Stimulated activated memory B cell treated with anti-CD40 and anti-IgM and Interleukin-4, amounts not matched to agents 10 μg/mL and 1 μg/mL and 100 μg/mL, for 72 hours (primary cell): Measurements from ENCODE around the gene PKIB.
"Not testable (repeated sequence)": the region's sequence is repeated elsewhere in the genome, so short reads cannot be mapped to it uniquely, and the experiment has no call there.

ENCODE experiments used
- ATAC-seq: fragments of 150-1000 bp; cut with Tn5 transposase; 2 replicates; pipeline ENCODE4 v1.10.0; 2021
- H3K27ac Mint-ChIP-seq: one replicate; pipeline ENCODE4 v1.8.0; 2022; ENCODE audit warnings: mild to moderate bottlenecking, mixed read lengths
- H3K27me3 Mint-ChIP-seq: one replicate; pipeline ENCODE4 v1.8.0; 2022; ENCODE audit warnings: mixed read lengths
- H3K36me3 Mint-ChIP-seq: one replicate; pipeline ENCODE4 v1.8.0; 2022; ENCODE audit warnings: mixed read lengths
- H3K4me1 Mint-ChIP-seq: one replicate; pipeline ENCODE4 v1.8.0; 2022; ENCODE audit warnings: mixed read lengths
- H3K4me3 Mint-ChIP-seq: one replicate; pipeline ENCODE4 v1.8.0; 2022; ENCODE audit warnings: mild to moderate bottlenecking, moderate library complexity, mixed read lengths
- H3K9me3 Mint-ChIP-seq: one replicate; pipeline ENCODE4 v1.8.0; 2022; ENCODE audit warnings: mixed read lengths

The PKIB gene

GRCh38 chr6:122727244-122727643 is 117.0 kb downstream of the PKIB start:
- Mint-ChIP-seq H3K4me1 (no peaks in the 10 kb centered on the region), H3K4me3 (no peak overlapping the region), H3K27ac (no peak overlapping the region), H3K9me3 (no peaks in the 10 kb centered on the region), H3K27me3 (no peaks in the 10 kb centered on the region), H3K36me3 (no peaks in the 10 kb centered on the region)
- no peak for ATAC-seq

- Mint-ChIP-seq H3K27me3 (peaks cover 15% of the 10 kb centered on the region), H3K27ac (no peak overlapping the region), H3K4me1 (no peaks in the 10 kb centered on the region), H3K4me3 (no peak overlapping the region), H3K9me3 (no peaks in the 10 kb centered on the region), H3K36me3 (no peaks in the 10 kb centered on the region)
- no peak for ATAC-seq
These were observed 120.1 kb downstream of the PKIB start for GRCh38 chr6:122730334-122730733.

DNA sequence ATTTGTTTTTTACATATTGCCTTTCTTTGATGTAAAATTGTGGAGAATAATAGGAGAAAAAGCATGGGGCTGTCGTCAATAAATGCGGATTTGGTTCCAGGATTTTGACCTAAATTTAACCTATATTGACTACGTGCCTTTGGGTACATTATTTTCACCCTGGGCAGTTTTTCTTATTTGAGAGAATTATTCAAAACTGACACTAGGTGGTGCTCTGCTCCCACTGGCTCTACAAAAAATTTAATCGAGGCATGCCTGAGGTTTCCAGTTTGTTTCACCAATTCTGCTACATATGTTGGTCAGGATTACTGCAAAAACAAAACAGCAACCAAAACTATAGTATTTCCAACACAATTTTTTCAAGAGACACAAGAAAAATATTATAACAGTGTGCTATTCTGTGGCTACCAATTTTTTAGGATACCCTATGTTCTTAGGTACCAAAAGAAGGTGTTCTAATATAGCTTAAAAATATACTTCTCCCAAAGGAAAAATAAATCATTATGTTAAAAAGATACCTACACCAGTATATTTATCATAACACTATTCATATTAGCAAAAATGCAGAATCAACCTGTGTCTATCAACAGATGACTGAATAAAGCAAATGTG is 120.7 kb downstream of the PKIB start:
- peaks cover 19% of the 10 kb centered on the region for H3K27me3 Mint-ChIP-seq
- no peak overlapping the region for H3K27ac Mint-ChIP-seq
- no peak overlapping the region for H3K4me3 Mint-ChIP-seq
- H3K36me3 Mint-ChIP-seq: no peaks in the 10 kb centered on the region
- ATAC-seq: no peak
- H3K9me3 Mint-ChIP-seq: no peaks in the 10 kb centered on the region
- H3K4me1 Mint-ChIP-seq: no peaks in the 10 kb centered on the region

DNA sequence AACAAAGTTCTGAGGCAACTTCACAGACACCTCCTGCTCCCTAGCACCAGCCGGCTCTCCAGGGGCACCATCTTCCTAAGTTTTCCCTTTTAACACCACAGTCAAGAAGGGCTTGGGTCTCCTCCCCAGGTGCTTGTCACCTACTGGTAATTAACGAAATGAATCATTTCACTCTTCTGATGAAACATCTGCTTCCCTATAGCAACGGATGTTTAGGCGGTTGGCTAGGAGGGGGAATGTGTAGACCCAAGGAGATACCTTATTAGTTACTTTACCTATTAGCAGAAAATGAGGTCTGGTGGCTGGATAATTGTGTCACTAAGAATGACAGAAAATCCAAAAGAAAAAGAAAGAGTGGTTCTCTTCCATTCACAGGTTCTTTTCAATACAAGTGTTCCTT is 123.1 kb downstream of the PKIB start:
- Mint-ChIP-seq H3K4me3 (no peak overlapping the region), H3K27me3 (peaks cover 19% of the 10 kb centered on the region), H3K36me3 (no peaks in the 10 kb centered on the region), H3K4me1 (no peaks in the 10 kb centered on the region), H3K9me3 (no peaks in the 10 kb centered on the region), H3K27ac (no peak overlapping the region)
- no peak for ATAC-seq

- Mint-ChIP-seq H3K27me3 (peaks cover 19% of the 10 kb centered on the region), H3K36me3 (no peaks in the 10 kb centered on the region), H3K4me3 (no peak overlapping the region), H3K4me1 (no peaks in the 10 kb centered on the region), H3K27ac (no peak overlapping the region), H3K9me3 (no peaks in the 10 kb centered on the region)
- no peak for ATAC-seq
These were observed 124.6 kb downstream of the PKIB start for GRCh38 chr6:122734529-122735395.

DNA sequence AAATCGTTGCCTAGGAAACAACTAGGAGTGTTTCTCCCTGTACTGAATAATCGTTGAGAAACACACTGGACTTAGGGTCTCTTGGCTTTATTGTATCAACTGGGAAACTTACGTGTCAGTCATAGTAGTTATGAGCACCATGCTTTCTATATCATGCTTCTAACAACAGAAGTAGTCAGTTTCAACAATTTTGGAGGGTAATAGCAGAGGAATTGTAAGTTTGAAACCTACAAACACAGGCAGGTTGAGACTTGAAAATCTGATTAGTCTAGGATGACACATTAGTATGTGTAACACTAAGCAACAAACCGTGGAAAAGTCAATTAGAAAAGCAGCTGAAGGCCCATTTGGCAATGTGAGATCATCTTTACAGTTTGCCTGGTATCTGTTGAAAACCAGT is 125.4 kb downstream of the PKIB start:
- no peak overlapping the region for H3K27ac Mint-ChIP-seq

GRCh38 chr6:122736163-122736562 is 126.0 kb downstream of the PKIB start:
- Mint-ChIP-seq H3K4me3 (no peak overlapping the region), H3K36me3 (no peaks in the 10 kb centered on the region), H3K4me1 (no peaks in the 10 kb centered on the region), H3K9me3 (no peaks in the 10 kb centered on the region), H3K27me3 (peaks cover 19% of the 10 kb centered on the region), H3K27ac (no peak overlapping the region)
- no peak for ATAC-seq

More for the DNA sequence above, 125.4 kb downstream of the PKIB start:
- peaks cover 19% of the 10 kb centered on the region for H3K27me3 Mint-ChIP-seq
- no peaks in the 10 kb centered on the region for H3K4me1 Mint-ChIP-seq
- H3K4me3 Mint-ChIP-seq: no peak overlapping the region
- H3K36me3 Mint-ChIP-seq: no peaks in the 10 kb centered on the region
- no peaks in the 10 kb centered on the region for H3K9me3 Mint-ChIP-seq
- ATAC-seq: no peak

- Mint-ChIP-seq H3K27me3 (peaks cover 19% of the 10 kb centered on the region), H3K4me3 (no peak overlapping the region), H3K4me1 (no peaks in the 10 kb centered on the region), H3K9me3 (no peaks in the 10 kb centered on the region), H3K36me3 (no peaks in the 10 kb centered on the region), H3K27ac (no peak overlapping the region)
- no peak for ATAC-seq
These were observed 126.4 kb downstream of the PKIB start for GRCh38 chr6:122736616-122737015.

GRCh38 chr6:122740091-122740490 is 129.9 kb downstream of the PKIB start:
- peaks cover 6% of the 10 kb centered on the region for H3K27me3 Mint-ChIP-seq
- no peak overlapping the region for H3K4me3 Mint-ChIP-seq
- H3K27ac Mint-ChIP-seq: no peak overlapping the region
- H3K4me1 Mint-ChIP-seq: no peaks in the 10 kb centered on the region
- H3K36me3 Mint-ChIP-seq: no peaks in the 10 kb centered on the region
- ATAC-seq: no peak
- H3K9me3 Mint-ChIP-seq: no peaks in the 10 kb centered on the region

- no peak overlapping the region for H3K27ac Mint-ChIP-seq
- no peaks in the 10 kb centered on the region for H3K4me1 Mint-ChIP-seq
- no peaks in the 10 kb centered on the region for H3K27me3 Mint-ChIP-seq
- no peaks in the 10 kb centered on the region for H3K36me3 Mint-ChIP-seq
- ATAC-seq: no peak
- H3K9me3 Mint-ChIP-seq: no peaks in the 10 kb centered on the region
- H3K4me3 Mint-ChIP-seq: no peak overlapping the region
These were observed 130.7 kb downstream of the PKIB start for GRCh38 chr6:122740936-122741335.

DNA sequence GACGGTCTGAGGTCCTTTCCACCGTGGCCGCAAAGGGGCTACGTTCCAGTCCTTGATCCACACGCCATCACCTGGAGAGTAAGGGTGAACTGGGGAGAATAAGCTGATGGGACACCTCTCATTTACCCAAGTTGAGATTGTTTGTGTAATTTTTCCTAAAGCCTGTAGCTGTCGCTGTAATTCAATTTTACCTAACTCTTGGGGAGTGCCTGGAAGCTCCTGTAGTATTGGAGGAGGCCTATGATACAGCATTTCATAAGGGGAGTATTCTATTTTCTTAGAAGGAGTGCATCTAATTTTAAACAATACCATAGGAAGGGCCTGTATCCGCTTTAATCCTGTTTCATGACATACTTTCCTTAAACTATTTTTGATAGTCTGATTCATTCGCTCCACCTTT is 134.0 kb downstream of the PKIB start:
- ATAC-seq, H3K36me3 Mint-ChIP-seq, H3K27me3 Mint-ChIP-seq, H3K27ac Mint-ChIP-seq, H3K9me3 Mint-ChIP-seq, H3K4me3 Mint-ChIP-seq: not testable (repeated sequence)
- H3K4me1 Mint-ChIP-seq: peaks cover 17% of the 10 kb centered on the region

DNA sequence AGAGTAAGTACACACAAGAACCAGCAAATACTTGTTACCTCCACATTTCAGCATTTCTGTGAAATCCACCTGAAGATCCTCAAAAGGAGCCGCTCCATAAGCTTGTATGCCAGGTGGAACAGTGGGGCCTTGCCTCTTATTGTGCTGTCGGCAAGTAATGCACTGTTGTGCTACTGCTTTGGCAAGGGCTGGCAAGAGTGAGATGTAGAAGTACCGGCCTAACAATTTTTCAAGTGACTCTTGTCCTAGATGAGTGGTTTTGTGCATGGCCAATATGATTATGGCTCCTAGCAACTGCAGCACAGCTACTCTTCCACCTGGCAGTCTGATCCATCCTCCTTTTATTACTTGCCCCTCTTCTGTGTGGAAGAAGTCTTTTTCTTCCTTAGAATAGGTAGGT is 134.7 kb downstream of the PKIB start:
- H3K4me3 Mint-ChIP-seq, H3K27me3 Mint-ChIP-seq, ATAC-seq: not testable (repeated sequence)

DNA sequence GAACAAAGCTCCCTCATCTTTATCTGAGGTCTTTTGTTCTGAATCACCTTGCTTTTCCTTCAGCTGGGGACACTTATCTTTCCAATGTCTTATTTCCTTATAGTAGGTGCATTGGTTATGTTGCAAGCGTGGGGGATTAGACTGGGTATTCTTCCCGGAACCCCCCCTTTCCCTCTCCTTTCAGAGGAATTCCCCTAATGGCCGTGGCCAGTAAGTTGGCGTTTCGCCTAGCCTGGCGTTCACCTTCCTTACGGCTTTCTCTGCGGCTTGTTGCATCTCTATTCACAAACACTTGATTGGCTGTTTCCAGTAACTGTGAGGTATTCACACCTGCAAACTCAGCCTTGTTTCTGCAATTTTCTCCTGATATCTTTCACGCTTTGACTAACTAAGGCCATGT is 136.5 kb downstream of the PKIB start:
- H3K4me1 Mint-ChIP-seq: peaks cover 24% of the 10 kb centered on the region
- no peak for ATAC-seq
- H3K36me3 Mint-ChIP-seq: peaks cover 6% of the 10 kb centered on the region
- no peaks in the 10 kb centered on the region for H3K27me3 Mint-ChIP-seq
- H3K4me3 Mint-ChIP-seq: no peak overlapping the region
- no peaks in the 10 kb centered on the region for H3K9me3 Mint-ChIP-seq
- H3K27ac Mint-ChIP-seq: no peak overlapping the region

More for the DNA sequence above, 134.7 kb downstream of the PKIB start:
- not testable (repeated sequence) for H3K27ac Mint-ChIP-seq, H3K36me3 Mint-ChIP-seq, H3K9me3 Mint-ChIP-seq
- H3K4me1 Mint-ChIP-seq: peaks cover 17% of the 10 kb centered on the region

DNA sequence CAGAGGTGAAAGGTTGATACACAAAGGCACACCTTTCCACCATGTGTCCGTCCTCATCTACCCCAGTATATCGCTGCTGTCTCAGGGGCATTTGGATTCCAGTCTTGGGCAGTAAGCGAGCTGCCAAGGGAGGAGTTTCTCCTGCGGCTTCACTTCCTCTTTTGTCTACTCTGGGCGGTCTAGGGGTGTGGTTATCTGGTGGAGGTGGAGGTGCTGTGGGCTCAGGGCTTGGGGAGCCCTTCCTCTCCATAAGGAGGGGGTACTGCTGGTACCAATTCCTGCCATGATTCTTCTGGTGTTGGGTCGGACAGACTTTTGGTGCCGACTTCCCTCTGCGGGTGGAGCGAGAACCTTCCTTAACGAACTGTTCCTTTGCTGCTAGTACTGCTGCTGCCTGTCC is 137.4 kb downstream of the PKIB start:
- H3K27me3 Mint-ChIP-seq: no peaks in the 10 kb centered on the region

DNA sequence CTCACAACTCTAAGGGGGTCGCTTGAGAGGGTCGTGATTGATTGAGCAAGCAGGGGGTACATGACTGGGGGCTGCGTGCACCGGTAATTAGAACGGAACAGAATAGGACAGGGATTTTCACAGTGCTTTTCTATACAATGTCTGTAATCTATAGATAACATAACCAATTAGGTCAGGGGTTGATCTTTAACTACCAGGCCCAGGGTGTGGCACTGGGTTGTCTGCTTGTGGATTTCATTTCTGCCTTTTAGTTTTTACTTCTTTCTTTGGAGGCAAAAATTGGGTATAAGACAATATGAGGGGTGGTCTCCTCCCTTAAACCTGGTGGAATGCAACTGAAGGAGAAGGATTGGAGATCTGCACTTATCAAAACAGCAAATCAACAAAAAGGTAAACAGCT is 138.7 kb downstream of the PKIB start:
- not testable (repeated sequence) for H3K9me3 Mint-ChIP-seq, ATAC-seq, H3K36me3 Mint-ChIP-seq, H3K4me3 Mint-ChIP-seq, H3K27ac Mint-ChIP-seq, H3K27me3 Mint-ChIP-seq
- H3K4me1 Mint-ChIP-seq: peaks cover 34% of the 10 kb centered on the region

More for the DNA sequence above, 137.4 kb downstream of the PKIB start:
- H3K4me3 Mint-ChIP-seq: no peak overlapping the region
- H3K27ac Mint-ChIP-seq: no peak overlapping the region
- H3K4me1 Mint-ChIP-seq: peaks cover 26% of the 10 kb centered on the region
- peaks cover 6% of the 10 kb centered on the region for H3K36me3 Mint-ChIP-seq
- no peaks in the 10 kb centered on the region for H3K9me3 Mint-ChIP-seq
- ATAC-seq: no peak

DNA sequence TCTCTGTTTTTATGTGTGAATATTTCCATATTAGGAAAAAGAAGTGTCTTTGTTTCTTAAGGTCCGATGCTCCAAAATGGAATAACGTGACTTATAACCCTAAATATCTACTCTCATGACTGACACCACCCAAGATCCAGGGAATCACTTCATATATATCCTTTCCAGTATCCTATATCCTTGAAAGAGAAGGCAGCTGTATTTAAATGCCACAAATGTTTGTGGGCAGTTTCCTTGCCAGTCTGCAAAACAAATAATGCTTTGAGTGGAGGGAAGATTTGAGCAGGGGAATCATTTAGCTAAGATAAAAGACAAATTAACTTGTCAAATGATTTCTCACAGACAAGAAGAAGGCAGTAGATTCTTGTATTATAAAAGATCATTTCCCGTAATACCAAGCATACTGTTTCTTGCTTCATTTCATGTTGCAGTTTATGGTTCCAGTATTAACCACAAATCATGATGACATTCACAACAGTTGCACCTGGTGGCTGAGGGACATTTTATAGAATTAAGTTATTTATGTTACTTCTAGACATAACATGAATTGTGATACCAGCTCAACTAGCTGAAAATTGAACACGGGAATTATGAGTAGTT is 139.3 kb downstream of the PKIB start:
- Mint-ChIP-seq H3K27ac (no peak overlapping the region), H3K4me3 (no peak overlapping the region), H3K27me3 (no peaks in the 10 kb centered on the region), H3K4me1 (peaks cover 34% of the 10 kb centered on the region), H3K36me3 (peaks cover 6% of the 10 kb centered on the region), H3K9me3 (no peaks in the 10 kb centered on the region)
- ATAC-seq: no peak
